NCI-H2196 treated with DMSO at 0.1 percent for 48 hours (cell line): ENCODE results near the gene DMAC1.

Experiments used
- DNase-seq: peaks from one replicate; lab custom pipeline; 2025; ENCODE audit not compliant: unreplicated experiment; lab: John Stamatoyannopoulos, UW

The DMAC1 gene

GRCh38 chr9:7783635-7784063 is 15.9 kb downstream of the DMAC1 start:
- DNase-seq = no peak

- DNase-seq = no peak
These were observed 17.0 kb downstream of the DMAC1 start for GRCh38 chr9:7782400-7783120.

- DNase-seq = no peak
These were observed 19.2 kb downstream of the DMAC1 start for GRCh38 chr9:7780261-7780988.

GRCh38 chr9:7778851-7779600 is 20.6 kb downstream of the DMAC1 start:
- no peak for DNase-seq

- no peak for DNase-seq
These were observed 21.8 kb downstream of the DMAC1 start for GRCh38 chr9:7777771-7778170.

GRCh38 chr9:7770111-7770510 is 29.5 kb downstream of the DMAC1 start:
- no peak for DNase-seq

GRCh38 chr9:7762600-7762999 is 37.0 kb downstream of the DMAC1 start:
- DNase-seq = no peak

- DNase-seq = no peak
These were observed 39.6 kb downstream of the DMAC1 start for GRCh38 chr9:7760014-7760415.

- no peak for DNase-seq
These were observed 43.5 kb downstream of the DMAC1 start for GRCh38 chr9:7756088-7756487.

GRCh38 chr9:7752481-7752880 is 47.1 kb downstream of the DMAC1 start:
- no peak for DNase-seq
